ENCODE measurements around the gene LITAFD.
A peak's percentile ranks its signal among the peaks of the same experiment; 100 is the strongest.

The LITAFD gene

GRCh38 chr16:8920645-8921346 lies 38.6 kb downstream of the LITAFD start:
- DNase-seq = peak; percentile 55

GRCh38 chr16:8921347-8921984 lies 39.3 kb downstream of the LITAFD start:
- no peak for DNase-seq

DNA sequence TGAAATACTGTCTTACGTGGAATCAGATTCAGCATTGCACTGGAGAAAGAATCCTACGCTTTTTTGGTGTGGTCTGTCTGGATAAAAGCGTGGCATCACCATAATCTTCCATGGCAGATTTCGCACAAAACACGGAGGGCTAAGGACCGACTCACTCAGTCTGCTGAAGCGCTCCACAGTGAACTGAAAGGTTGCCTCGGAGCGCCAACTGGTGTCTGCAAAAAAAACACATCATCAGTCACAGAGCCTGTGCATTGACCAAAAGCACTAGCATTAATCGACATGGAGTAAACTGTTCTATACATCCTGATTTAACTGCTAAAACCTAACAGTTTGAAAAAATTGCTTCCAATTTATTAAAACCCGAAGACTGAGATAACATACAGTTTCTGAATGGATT lies 41.0 kb downstream of the LITAFD start:
- no peak for DNase-seq

GRCh38 chr16:8924214-8924613 lies 42.1 kb downstream of the LITAFD start:
- DNase-seq = no peak

DNA sequence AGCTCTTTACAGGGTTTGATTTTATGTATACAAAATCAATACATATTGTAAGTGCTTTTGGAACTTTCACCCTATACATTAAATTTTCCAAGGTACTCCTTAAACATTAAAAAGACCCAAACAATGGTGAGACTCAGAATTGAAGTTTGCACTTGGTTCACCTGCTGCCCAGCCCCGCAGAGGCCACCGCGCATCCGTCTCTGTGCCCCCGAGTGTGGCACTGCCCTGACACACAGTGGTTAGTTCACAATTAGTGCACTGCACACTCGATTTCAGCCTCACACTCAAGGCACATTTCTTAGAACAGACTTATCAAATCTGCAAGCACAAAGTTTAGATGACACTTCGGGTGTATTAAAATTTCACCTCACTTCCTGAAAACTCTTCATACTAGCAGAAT lies 43.3 kb downstream of the LITAFD start:
- no peak for DNase-seq

- DNase-seq = no peak
Measured at GRCh38 chr16:8926827-8927226, 44.7 kb downstream of the LITAFD start.

- no peak for DNase-seq
Measured at GRCh38 chr16:8928467-8928957, 46.4 kb downstream of the LITAFD start.

- no peak for DNase-seq
Measured at GRCh38 chr16:8929086-8929748, 47.1 kb downstream of the LITAFD start.

- DNase-seq = peak; percentile 60
Measured at GRCh38 chr16:8931859-8932258, 49.7 kb downstream of the LITAFD start.

- no peak for DNase-seq
Measured at GRCh38 chr16:8934601-8935000, 52.5 kb downstream of the LITAFD start.

Measured in fibroblast of skin of right biceps (primary cell).